Nasal cavity respiratory epithelium epithelial cell of viscerocranial mucosa (primary cell): Measurements from ENCODE around the gene NUTM2B. TPM values are rescaled to one million over a fixed set of nuclear protein-coding genes. Genes with fewer than 3 reads are reported as not detected.

Source experiments
- total RNA-seq: library from RNA; depleted of rRNA; stranded (reverse); fragments of >200 nt; gene quantifications from 2 replicates; pipeline ENCODE4 v1.2.3, GENCODE V29; 2014

NUTM2B gene, protein sequence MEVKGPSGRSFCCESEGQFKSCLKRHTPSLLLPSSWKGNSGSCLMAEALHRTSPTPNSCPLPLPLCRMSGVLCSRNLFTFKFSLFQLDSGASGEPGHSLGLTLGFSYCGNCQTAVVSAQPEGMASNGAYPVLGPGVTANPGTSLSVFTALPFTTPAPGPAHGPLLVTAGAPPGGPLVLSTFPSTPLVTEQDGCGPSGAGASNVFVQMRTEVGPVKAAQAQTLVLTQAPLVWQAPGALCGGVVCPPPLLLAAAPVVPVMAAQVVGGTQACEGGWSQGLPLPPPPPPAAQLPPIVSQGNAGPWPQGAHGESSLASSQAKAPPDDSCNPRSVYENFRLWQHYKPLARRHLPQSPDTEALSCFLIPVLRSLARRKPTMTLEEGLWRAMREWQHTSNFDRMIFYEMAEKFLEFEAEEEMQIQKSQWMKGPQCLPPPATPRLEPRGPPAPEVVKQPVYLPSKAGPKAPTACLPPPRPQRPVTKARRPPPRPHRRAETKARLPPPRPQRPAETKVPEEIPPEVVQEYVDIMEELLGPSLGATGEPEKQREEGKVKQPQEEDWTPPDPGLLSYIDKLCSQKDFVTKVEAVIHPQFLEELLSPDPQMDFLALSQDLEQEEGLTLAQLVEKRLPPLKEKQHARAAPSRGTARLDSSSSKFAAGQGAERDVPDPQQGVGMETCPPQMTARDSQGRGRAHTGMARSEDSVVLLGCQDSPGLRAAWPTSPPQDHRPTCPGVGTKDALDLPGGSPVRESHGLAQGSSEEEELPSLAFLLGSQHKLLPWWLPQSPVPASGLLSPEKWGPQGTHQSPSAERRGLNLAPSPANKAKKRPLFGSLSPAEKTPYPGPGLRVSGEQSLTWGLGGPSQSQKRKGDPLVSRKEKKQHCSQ
- total RNA-seq, result 0.50 and 0.68 TPM in 2 replicates

DNA sequence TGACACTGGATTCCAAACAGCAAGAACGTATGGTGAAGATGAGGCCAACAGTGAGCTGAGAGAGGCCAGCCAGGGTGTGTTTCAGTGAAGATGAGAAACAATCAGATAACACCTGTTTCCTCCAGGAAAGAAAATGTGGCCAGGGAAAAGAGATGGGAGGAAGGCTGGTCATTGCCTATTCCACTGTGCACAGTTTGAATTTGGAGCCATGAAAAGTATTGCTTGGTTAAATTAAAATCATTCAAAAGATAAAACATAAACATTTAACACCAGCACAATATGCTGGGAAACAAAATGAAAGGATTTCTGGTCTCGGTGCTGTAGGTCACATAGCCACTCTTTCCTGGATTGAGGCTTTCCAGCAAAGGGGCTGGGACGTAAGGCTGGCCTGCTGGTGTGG, at the start of gene NUTM2B:
Gene NUTM2B, plus strand, starts transcription at position 301 of the 400 bp plus-strand sequence. CDS start 383 bp downstream, outside the sequence.

Other genes starting within 250 kb of the NUTM2B start
- gene EIF5AL1, start 190.7 kb upstream of the NUTM2B start, total RNA-seq, result 0.28 and 0.34 TPM in 2 replicates
- not detected in 2 replicates for gene SFTPA2, start 142.8 kb upstream of the NUTM2B start, total RNA-seq
- gene SFTPA1, start 92.3 kb upstream of the NUTM2B start, total RNA-seq, result not detected in 2 replicates
- gene NUTM2E, start 123.5 kb downstream of the NUTM2B start, total RNA-seq, result 0.21 and 0.34 TPM in 2 replicates
- 1.0 and 1.2 TPM in 2 replicates for gene SFTPD, start 245.9 kb downstream of the NUTM2B start, total RNA-seq